Glomerular endothelial cell (primary cell): ENCODE data around the gene LRRC28. TPM values are rescaled to one million over a fixed set of nuclear protein-coding genes. Genes with fewer than 3 reads are reported as not detected.
"Not testable (repeated sequence)": the region's sequence is repeated elsewhere in the genome, so short reads cannot be mapped to it uniquely, and the experiment has no call there.

Source experiments
- DNase-seq: peaks from one replicate; pipeline ENCODE4 v3.0.0-alpha.2; 2011; ENCODE audit warnings: low read depth, low spot score; ENCODE audit errors: extremely low read depth
- total RNA-seq: library from RNA; depleted of rRNA; stranded (reverse); fragments of >200 nt; gene quantifications from 2 replicates; pipeline ENCODE4 v1.2.3, GENCODE V29; 2015

LRRC28 gene
- total RNA-seq, 1 donor from 2014 or later = 24.4 TPM

- no peak for DNase-seq
Measured at GRCh38 chr15:99386391-99386790, 135.1 kb downstream of the LRRC28 start.

DNA sequence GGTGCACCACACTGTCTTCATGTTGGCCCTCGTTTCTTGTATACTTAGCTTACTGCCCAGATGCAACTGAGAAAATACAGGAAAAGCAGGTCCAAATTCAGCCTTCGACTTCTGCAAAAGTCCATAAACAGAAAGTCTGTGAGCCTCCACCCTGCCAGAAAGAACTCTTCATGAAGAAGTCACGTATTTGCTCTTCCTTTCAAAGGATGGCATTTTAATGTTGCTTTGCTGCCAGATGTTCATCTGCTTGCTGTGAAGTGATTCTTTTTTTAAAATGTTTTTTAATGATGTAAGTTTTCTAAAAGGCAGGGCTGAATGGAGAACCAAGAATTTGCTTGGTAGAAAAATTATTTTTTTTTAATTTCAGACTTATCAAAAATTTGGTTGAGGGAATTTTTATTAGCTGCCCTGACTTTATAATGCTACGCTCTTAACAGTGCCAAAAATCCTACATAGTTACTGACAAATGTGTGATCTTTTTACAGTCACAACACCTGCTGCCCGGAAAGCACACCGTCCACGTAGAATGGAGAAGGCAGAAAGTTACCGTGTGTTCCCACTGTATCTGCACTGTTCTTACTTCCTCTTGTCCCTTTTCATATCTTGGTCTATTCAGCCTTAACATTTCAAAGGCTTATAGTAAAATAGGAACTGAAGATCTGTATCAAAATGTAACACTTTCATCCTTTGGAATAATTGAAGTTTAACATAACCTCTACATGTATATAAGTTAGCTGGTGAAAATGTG lies 136.3 kb downstream of the LRRC28 start:
- DNase-seq = no peak

- no peak for DNase-seq
Measured at GRCh38 chr15:99390667-99391066, 139.4 kb downstream of the LRRC28 start.

- no peak for DNase-seq
Measured at GRCh38 chr15:99393641-99394040, 142.4 kb downstream of the LRRC28 start.

DNA sequence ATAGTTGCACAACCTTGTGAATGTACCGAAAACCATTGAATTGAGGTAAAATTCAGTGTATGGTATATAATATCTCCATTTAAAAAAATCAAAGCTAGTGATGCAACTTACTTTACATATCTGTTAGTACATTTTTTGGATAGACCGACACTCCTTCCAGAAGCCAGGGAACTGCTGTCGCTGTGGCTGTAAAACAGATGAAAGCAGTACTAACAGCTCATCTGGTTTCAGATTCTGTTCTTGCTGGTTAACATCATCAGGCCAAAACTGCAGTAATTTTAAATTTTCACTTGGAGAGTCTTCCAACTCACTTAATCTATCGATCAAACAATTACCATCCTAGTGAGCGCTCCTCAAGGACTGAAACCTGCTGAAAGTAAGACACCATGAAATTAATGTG lies 145.1 kb downstream of the LRRC28 start:
- DNase-seq = no peak

GRCh38 chr15:99399061-99399460 lies 147.8 kb downstream of the LRRC28 start:
- DNase-seq = no peak

DNA sequence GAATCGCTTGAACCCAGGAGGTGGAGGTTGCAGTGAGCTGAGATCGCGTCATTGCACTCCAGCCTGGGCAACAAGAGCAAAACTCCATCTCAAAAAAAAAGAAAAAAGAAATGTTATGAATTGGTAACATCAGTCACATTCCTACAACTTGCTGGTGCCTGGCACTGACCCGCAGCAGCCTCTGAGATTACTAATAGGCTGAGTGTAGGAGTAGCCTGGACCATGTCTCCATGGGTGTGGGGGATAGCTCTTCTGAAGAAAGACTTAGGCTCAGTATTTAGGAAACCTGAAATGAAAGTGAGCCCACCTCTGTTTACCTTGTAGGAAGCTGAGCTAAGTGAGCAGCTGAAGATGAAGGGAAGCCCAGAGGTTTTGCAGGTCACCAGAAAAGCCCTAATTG lies 148.3 kb downstream of the LRRC28 start:
- DNase-seq = no peak

DNA sequence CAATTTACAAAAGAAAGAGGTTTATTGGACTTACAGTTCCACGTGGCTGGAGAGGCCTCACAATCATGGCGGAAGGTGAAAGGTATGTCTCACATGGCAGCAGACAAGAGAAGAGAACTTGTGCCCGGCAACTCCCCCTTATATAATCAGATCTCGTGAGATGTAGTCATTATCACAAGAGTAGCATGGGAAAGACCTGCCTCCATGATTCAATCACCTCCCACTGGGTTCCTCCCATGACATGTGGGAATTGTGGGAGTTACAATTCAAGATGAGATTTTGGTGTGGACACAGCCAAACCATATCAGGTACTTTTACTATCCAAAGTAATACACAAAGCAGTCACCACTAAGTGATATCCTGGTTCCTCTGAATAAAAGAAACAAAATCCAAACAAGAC lies 149.9 kb downstream of the LRRC28 start:
- not testable (repeated sequence) for DNase-seq

DNA sequence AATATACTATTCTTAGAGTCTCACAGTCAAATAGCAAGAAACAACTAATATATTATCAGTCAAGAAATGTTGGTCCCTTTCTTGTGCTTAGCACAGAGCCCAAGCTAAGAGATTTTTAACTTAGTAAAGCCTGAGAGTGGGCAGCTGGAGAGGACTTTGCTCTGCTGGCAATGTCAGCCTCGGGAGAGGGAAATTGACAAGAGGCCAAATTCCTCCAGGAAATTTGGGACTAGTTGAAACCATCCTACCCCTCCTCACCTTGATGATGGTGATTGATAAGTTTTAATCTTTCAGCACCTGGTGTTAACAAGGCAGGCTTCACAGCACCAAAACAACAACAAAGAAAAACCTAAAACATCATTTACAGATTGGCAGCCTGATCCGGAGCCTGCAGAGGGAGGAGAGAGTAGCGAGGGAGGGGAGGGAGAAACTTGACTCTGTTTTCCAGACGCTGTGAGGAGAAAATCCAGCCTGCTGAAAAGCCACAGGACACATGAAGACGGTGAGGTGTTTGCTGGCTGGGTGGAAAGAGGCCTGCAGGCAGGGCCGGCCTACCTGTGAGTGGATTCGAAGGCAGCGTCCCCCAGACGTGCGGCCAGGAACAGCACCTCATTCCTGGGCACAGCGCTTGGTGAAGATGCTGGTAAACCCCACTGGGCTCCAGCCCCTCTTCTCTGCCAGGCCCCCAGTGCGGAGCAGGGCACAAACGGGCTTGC lies 150.9 kb downstream of the LRRC28 start:
- DNase-seq = no peak

- no peak for DNase-seq
Measured at GRCh38 chr15:99403597-99403996, 152.3 kb downstream of the LRRC28 start.

DNA sequence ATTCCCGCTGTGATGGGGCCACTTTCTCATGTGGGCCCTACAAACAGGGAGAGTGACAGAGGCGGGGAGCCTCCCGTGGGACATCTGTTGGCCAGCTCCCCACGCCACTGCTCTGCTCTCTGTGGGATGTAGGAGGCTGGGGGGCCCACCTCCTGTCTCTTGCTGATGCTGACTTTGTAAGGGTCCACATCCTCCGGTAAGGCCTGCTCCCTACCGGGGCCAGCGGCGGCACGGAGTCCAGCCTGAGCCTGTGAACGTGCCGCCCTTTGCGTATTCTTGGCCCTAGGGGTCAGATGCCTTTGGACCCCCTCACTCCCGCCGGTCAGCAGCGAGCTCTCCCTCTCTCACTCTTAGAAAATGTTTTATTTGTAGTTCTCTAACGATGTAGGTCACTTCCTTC lies 153.2 kb downstream of the LRRC28 start:
- DNase-seq = no peak

DNA sequence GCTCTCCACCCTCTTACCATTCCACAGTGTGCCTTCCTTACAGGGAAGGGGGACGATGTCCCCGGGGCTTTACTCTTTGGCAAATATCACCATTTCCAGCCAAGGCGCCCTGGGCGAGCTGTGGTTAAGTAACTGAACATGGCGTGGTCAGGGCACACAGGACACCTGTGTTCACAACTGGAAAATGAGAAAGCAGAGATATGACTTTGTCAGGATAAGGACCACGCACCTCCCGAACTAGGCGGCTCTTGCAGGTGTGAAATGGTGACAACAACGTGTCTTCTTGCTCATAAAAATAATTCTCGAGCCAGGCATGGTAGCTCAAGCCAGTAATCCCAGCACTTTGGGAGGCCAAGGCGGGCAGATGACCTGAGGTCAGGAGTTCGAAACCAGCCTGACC lies 154.8 kb downstream of the LRRC28 start:
- DNase-seq = no peak

- no peak for DNase-seq
Measured at GRCh38 chr15:99406716-99407487, 155.6 kb downstream of the LRRC28 start.

DNA sequence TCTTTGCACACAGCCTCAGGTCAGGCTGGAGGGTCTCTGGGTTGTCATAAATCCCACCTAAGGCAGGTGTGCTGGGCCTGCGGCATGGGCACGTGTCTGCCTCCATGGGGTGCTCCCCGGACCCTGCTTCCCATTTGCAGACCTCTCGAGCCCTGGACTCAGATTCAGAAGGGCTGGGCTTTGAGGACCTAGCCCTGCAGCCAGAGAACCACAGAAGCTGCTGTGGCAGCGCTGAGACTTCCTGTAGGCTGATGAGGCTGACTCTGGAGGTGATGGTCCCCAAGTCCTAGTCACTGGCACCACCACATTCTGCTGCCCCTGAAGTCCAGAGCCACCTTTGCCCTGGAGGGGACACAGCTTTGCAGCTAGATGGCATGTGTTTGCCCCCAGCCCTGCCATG lies 156.4 kb downstream of the LRRC28 start:
- no peak for DNase-seq

DNA sequence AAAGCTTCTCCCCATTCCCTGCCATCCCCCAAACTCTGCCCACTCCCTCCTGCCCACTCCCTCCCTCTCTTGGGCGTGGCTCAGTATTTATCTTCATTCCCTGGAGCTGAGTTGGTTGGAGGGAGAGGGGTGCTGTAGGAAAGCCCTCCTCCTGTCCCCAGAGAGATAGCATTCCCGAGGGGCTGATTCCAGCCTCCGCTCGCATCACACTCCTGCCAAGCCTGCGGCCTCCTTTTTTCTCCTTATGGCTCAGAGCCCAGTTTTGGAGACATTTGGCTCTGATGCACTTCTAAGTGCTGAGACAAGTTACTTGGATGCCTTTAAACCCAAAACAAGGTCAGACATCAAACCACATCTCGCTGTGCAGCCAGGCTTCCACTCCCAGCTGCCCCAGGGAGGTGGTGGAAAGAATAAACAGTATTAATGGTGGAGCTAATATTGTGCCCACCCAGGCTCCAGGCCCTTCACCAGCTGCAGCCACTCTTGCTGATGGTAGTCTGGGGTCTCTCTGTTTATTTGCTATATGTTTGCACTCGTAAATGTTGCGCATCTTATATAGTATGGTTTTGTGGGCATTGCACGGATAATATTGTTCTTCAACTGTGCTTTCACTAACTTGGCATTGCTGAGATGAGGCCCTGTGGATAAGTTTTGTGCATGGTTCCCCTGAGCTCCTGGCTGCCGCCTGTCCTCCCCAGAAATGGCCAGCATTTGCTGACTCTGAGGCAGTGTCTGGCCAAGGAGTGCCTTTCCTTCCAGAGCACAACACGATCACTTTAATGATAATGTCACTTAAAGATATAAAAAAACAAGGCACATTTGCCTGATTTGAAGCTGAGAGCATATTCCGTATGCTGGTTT lies 157.2 kb downstream of the LRRC28 start:
- DNase-seq = no peak

- no peak for DNase-seq
Measured at GRCh38 chr15:99409097-99409473, 157.8 kb downstream of the LRRC28 start.

GRCh38 chr15:99409560-99409959 lies 158.3 kb downstream of the LRRC28 start:
- no peak for DNase-seq

GRCh38 chr15:99410477-99410876 lies 159.2 kb downstream of the LRRC28 start:
- DNase-seq = no peak

DNA sequence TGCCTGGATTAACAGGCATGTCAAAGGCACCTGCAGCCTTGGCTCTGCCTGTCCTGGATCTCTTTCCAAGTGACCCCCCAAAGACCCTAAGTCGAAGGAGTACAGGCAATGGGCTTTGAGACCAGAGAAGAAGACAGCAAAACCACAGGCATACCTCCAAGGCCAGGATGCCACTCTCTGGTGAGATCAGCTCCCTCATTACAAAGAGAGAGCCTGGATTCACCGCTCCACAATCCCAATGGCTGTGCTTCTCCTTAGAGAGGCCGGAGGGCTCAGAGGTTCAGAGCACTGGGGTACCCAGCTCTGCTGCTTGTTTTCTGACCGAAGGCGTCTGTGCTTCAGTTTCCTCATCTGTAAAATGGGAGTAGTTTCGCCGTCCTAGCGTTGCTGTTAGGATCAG lies 160.0 kb downstream of the LRRC28 start:
- DNase-seq = no peak

DNA sequence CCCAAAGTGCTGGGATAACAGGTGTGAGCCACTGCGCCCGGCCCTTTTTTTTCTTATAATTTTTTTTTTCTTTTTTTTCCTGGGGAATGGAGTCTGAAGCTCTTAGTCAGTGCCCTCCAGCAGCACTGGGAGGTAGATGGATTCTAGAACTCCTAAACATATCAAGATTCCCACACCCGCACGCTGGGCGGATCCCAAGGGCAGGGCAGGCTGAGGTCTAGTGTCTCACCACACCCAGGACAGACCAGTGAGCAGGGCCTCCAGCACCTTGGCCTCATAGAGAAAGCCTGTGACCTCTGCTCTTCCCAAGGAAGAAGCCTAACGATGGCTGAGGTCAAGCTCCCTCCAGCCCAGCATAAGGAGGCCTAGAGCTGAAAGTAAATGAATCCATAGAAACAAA lies 160.8 kb downstream of the LRRC28 start:
- DNase-seq = no peak

DNA sequence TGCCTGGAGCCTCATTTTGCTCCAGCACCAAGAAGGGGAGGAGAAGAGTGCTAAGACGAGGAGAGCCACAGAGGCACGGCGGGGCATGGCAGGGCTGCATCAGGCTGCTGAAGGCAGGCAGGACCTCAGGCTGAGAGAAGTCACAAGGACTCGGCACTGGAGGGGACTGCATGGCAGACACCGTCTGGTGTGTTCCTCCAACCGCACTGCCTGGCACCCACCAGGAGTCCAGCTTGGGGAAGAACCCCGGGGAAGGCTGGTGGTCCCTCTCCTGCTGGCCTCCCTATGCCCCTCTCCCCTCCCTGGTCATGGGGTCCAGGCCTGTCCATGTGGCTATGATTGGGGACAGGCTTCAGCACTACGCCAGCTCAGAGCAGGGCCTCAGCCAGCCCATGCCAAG lies 161.3 kb downstream of the LRRC28 start:
- no peak for DNase-seq
